GM18868 (cell line): ENCODE measurements around the gene NPTXR.
"Not testable (repeated sequence)": the region's sequence is repeated elsewhere in the genome, so short reads cannot be mapped to it uniquely, and the experiment has no call there.

ENCODE experiments used
- ATAC-seq: cut with Tn5 transposase; IDR thresholded peaks from one replicate; pipeline ENCODE4 v1.9.1; 2021; ENCODE audit warnings: mild to moderate bottlenecking, moderate library complexity; ENCODE audit not compliant: unreplicated experiment

The NPTXR gene

DNA sequence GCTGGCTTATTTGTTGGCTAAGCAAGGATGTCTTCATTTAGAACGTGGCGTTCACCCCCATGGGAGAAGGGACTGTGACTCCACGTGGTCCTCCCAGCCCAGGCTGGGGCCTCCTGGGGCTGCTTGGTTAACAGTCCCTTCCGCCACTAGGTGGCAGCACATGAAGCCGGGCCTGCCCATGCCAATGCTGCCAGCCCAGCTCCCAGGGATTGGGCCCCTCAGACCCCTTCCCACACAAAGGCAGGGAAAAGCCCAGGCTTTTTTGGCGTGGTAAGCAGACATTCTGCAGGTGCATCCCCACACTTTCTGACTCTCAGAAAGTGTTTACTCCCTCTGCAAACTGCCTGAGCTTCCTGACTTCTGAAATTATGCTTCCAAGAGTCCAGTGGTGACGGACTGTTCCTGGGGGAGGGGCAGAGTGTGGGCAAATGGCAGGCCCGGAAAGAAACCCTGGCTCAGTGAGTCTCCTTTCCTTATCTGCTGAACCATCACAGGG is 25.1 kb upstream of the NPTXR start:
- ATAC-seq: no peak

DNA sequence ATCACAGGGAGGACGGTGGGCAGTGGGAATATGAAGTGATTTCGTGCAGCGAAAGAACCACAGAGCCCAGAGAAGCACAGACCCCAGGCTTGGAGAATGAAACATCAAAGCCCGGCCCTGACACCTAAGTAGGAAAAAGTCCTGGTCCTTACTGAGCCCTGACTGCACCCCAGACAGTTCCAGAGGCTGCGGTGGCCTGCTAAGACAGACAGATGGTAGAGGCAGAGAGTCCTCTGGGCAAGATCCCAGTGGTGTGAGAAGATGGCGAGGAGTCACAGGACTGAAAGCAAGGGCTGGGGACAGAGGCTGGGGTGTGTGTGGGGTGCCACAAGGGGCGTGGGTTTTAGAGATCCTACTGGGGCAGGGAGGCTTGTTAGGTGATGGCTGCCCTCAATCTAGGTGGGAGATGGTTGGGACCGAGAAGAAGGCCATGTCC is 24.5 kb upstream of the NPTXR start:
- ATAC-seq: no peak

DNA sequence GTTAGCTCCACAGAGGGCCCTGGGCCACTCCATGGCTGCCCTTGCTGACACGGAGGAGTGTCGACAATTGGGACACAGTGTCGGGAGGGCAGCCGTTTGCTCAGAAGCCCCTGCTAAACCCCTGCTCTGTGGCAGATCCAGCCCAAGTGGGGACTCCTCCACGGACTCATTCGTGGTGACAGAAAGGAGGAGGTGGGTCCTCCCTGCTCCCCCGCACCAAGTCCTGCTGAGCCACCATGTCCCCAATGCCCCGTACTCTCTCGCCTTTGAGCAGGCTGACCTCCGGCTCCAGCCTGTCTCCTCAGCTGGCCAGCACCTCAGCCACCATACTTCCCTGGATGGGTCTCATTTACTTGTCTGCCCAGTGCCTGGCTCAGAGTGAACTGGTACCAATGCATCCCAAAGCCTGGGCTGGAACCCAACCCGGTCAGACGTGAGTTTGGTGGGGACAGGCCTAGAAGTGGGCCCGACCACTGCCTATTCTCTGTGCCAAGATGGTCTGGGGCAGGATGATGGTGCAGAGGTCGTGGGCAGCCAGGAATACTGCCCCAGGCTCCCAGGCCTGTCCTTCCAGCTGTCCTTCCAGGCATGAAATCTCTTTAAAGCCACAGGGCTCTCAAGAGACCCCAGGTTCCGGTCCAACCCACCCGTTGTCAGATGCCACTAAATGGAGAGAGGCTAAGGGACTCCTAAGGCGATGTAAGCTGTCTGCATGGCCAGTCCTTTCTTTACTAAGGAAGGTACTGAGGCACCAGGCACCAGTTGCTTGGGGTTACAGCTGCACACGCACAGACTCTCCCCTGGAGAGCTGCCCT is 23.9 kb upstream of the NPTXR start:
- ATAC-seq: no peak

DNA sequence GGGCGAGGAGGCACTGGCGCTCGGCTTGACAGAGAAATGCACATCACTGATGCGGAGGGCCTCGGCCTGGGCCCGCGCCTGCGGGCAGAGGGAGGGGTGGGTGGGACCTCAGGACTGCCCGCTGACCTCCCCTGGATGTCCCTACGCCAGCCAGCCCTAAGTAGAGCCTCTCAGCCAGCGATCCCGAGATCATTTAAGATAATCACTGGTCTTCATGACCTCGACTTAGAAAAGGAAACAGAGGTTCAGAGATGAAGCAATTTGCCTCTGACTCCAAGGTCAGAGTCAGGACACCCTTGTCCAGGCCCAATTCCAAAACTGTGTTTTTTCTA is 23.3 kb upstream of the NPTXR start:
- no peak for ATAC-seq

DNA sequence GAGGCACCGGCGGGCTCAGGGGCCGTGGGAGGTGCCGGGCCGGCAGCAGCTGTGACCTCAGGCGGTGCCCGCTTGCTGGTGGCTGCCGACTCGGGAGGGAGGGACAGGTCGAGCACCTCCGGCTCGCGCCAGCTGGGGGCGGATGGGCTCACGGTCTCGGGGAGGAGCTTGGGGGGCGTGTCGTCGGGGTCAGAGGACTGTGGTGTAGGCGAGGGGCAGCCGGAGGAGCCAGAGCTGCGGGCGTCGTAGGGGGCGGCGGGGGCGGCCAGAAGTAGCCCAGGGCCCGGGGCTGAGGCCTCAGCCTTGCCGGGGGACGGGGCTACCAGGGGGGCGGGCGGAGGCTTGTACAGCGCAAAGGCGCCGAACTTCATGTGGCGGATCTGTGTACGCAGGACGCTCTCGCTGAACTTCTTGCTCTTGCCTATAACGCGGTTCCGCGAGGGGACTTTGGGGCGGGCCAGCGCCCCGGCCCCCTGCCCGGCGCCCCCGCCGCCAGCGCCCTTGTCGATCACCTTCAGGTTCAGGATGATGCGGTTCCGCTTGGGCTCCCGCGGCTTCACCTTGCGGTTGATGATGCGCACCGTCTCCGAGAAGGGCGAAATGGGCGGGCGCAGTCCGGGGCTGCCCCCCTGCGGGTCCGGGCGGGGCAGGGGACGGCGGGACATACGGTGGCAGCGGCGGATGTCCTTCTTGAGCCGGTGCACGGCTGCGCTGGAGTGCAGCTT is 22.7 kb upstream of the NPTXR start:
- no peak for ATAC-seq

DNA sequence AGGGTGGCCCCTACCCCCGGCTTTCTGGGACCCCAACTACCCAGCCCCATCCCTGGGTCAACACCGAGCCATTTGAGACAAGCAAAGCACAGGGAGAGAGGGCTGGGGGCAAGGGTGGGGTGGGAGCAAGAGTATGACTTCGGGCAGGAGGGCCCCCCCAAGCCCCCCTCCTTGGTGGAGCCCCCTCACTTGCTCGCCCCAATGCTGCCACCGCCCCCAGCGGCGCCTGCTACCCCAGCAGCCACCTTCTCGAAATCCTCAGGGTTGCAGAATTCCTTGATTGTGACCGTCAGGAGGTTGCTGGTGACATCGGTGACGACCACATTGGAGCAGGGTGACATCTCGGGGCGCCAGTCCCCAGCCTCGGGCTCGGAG is 22.2 kb upstream of the NPTXR start:
- ATAC-seq: no peak

DNA sequence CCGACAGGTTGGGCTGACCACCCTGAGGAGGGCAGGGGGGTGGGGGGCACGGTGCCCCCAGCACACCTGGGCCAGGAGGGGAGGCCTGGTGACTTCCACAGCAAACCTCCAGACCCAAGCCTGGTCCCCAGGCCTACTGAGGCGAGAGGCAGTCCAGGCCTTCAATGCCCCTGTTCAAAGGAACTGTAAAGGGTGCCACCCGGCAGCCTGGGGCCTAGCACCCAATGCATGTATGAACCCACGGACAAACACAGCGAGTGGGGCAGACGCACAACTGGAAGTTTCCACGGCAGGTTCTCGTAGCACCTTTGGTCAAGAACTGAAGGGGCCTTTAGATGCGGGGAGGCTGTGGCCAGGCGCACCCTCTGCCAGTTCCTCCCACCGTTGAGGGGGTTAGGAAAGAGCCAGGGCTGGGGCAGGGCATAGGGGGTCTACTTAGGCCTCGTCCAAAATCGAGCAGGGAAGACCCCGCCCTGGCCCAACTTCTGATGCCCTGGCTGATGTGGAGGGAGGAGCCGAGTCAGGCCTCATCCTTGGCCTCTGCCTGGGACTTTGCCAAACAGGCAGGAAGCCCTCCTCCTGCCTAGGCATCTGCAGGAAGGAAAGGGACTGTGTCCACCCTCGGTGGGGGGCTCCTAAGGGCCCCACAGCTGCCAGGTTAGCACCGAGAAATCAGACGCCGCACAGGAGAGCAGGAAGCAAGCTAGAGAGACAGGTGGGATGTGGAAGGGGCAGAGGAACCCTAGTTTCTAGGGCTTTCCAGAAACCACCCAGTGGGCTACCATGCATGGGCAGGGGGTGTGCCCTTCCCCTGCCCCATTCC is 21.6 kb upstream of the NPTXR start:
- ATAC-seq: no peak

DNA sequence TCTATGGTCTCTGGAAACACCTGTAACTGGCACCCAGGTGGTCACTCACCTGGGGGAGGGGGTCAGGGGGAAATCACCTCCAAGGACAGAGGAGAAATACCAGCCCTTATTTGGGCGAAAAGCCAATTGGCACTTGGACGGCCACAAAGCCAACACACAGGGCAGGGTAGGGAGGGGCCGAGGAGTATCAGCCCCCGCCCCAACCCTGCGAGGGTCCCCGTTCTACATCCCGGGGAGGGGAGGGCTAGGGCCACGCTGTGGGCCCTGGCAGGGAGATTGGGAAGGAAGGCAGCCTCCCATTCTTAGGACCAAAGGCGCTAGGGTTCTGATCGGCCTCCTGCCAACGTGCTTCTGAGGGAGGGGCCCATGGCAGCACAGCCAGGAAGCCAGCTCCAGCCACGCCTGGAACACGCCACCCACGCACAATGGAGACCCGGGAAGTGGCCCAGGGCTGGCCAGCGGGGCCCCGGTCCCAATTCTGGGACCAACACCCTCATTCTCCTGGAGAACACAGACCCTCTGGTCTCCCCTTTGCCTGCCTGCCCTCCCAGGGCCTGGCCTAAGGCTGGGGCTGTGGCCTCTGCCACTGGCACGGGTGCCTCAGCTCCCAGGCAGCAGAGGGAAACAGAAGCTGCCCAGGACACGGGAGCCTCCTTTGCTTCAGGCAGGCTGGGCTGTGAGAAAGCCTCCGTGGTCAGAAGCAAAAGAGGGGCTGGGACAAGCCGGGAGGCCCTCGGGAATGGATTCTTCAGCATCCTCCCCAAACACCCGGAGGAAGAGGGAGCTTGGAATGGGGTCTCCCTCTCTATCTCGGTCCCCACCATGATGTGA is 20.7 kb upstream of the NPTXR start:
- no peak for ATAC-seq

DNA sequence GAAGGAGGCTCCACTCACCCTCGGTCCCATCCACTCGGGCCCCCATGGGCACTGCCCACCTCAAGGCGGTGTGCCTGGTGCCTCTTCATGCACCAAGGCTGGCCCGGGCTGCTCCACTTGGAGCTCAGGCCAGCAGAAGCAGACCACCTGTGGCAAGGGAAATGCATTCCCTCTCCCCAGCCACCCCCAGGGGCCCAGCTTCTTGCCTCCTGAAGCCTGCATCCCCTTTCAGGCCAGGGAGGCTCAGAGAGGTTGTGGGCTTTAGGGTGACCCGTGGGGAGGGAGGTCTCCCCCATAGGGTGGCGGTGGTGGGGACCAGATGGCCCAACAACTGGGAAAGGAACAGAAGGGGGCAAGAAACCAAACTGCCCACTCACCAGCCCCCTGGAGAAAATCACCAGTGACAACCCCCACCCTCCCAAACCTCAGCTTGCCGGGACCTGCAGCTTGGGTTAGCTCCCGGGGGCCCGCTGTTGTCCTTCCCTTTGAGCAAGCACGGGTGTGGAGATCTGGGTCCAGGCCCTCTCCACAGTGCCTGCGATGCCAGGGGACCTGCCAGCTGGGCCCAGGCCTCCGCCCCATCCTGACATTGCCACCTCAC is 19.8 kb upstream of the NPTXR start:
- no peak for ATAC-seq

DNA sequence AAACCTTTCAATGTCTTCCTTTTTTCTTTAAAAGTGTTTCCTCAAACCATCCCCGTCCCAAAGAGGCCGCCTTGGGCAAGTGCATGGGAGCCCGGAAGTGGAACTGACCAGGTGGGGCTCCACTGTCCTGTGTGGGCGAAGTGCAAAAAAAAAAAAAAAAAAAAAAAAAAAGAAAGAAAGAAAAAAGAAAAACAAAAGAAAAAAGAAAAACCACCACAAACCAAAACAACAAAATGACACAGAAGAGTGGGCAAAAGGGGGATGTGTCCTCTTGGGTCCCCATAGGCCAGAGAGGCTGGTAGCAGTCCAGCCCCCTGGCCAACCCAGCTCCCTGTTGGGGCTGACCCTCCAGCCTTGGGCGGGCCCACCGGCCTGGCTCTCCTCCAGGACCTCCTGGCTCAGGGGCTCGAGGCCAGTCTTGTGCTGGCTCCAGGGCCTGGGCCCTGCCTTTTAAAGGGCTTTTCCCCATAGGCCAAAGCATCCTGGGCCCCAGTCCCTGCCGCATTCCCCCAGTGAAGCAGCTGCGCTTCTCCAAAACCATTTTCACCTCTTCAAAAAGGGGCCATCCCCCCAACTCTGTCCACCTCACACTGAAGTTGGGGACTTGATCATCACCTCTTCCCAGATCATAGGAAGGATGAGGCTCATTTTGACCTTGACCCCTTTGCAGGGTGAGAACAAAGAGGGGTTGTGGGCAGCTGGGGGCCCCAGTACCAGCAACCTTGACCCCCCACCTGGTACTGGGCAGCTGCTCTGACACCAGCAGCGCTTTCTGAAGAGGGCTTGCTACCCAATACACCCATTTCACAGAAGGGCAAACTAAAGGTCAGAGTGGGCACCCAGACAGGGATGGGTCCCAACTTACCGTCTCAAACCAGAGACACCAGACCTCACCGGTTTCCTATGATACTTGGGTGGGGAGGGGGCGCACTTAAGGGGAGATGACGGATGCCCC is 18.8 kb upstream of the NPTXR start:
- no peak for ATAC-seq

DNA sequence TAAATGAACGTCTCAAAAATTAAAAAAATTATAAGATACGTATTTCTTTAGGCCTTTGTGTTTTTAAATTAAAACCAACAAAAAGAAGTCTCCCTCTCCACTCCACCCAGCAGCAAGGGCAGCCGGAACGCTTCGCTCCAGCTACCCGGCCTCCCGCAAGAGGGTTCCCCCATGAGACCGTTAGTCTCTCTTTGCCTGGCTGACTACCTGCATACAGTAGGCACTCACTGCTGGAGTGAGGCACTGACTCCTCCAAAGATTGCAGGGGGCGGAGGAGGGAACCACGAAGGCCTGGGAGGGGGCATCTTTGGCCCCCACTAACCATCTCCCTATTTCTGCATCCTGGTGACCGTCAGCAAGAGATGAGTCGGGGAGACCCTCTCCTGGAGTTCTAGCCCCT is 18.1 kb upstream of the NPTXR start:
- no peak for ATAC-seq

DNA sequence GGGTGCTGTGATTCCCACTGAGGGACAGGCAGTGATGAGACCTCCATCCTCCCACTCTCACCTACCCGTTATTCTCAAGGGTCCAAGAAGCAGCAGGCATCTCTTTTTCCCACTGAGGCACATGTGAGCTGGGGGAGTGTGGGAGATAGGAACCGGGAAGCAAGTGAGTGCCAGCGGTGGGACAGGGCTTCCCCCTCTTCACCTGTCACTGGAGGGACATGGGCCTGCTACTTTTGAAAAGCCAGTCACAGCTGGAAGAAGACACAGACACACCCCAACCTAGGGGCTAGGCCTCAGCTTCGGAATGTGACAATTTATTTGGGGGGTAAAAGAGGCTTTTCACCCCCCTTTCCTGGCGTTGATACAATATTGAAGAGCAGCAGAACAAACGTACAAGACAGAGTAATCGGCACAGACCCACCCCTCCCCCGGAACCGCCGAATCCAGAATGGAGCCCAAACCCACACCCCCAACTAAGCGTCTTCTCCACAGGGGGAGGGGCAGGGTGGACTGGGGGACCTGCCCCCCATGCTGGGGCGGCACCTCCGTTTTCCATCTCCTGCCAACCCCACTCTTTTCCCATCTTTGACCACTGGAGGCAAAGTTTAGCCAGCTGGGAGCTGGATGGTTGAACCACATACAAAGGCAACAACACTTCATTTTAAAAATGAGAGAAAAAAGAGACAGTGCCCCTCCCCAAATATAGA is 17.5 kb upstream of the NPTXR start:
- ATAC-seq: no peak

DNA sequence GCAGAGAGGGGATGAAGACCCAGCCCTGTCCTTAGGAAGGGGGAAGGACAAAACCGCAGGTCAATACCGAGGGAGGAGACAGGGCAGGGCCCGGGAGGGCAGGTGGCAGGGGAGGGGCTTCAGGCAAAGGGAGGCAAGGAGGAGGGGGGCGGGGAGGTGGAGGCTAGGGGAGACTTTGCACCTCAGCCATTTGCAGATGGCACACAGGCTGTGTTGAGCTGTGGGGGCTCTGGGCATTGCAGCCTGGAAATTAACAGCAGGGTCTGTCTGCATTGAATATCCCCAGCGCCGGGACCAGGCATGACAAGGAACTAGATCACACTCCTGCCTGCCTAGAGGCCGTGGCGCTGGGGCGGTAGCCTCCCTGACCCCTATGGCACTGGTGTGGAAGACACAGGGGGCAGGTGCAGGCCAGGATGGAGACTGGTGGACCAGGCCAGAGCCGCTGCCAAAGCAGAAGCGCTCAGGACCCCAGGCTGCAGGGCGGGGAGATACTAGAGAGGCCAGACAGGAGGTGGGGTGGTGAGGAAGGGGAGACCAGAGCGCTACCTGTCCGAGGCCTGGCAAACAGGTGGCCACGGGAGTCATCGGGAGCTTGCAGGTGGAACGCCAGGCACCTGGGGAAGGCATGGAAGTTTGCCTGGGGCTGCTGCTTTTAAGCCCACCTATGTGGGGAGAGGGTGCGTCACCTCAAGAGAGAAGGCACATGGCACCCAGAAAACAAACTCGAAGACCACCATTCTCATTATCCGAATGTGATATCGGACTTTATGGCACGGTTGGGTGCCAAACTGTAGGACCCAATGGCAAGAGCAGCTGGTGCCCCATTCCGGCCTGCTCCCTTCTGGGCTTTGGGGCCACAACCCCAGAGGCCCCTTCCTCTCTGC is 16.7 kb upstream of the NPTXR start:
- ATAC-seq: no peak

DNA sequence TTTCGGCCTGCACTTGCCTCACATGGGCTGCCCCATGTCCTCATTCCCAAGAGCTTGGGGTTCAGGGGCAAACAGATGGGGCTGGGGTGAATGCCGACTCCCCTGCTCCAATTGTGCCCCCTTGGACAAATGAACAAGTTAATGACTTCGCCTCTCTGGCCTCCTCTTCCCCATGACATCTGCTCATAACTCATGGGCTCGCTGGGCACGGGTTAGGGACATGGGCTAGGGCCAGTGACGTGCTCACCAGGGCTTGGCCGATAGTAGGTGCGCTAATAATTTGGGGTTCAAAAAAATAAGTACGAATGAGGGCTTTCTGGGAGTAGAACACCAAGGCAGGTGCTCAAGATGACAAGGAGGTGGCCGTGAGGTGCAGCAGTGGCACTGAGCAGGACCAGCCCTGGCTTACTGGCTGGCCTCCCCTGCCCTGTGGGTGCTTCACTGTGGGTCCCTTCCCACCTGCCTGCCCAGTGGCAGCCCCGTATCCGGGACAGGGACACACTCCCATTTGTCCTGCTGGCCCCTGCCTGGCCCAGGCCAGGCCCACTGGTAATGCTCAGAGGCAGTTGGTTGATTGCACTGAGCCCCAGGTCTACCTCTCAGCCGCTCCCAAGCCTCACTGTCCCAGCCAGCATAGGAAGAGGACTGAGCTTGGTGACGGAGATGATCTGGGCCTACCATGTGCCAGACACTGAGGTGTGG is 15.9 kb upstream of the NPTXR start:
- no peak for ATAC-seq

DNA sequence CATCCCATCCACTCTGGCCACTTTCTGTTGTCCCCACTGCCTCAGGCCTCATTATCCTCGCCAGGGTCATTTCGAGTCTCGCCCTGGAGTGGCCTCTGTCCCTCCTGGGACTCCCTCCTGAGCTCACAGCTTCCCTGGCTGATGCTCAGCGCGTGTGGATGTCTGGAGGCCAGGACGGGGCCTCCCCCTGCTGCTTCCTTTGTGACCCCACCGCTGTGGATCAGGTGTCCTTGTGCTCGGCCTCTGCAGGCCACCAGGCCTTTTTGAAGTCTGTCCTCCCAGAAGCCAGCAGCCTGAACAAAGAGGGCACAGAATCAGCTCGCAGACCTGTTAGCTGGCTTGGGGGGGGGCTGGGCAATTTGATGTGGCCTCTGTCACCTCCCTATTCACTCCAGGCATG is 14.7 kb upstream of the NPTXR start:
- ATAC-seq: no peak

DNA sequence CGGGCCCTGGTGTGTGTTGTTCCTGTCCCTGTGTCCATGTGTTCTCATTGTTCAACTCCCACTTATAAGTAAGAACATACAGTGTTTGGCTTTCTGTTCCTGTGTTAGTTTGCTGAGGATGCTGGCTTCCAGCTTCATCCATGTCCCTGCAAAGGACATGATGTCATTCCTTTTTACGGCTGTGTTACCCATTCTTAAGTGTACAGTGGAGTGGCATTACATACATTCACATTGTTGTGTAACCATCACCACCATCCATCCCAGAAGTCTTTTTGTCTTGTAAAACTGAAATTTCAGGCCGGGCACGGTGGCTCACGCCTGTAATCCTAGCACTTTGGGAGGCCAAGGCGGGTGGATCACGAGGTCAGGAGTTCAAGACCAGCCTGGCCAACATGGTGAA is 10.6 kb upstream of the NPTXR start:
- not testable (repeated sequence) for ATAC-seq

DNA sequence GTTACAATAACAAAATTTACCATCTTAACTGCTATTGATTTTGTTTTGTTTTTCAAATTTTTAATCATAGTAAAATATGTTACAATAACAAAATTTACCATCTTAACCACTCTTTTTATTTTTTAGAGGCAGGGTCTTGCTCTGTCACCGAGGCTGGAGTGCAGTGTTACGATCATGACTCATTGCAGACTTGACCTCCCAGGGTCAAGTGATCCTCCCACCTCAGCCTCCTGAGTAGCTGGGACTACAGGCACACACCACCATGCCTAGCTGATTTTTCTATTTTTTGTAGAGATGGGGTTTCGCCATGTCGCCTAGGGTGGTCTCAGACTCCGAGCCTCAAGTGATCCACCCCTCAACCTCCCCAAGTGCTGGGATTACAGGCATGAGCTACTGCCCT is 10.1 kb upstream of the NPTXR start:
- ATAC-seq: not testable (repeated sequence)
